ENCODE results near the gene CXCL13. TPM values are rescaled to one million over a fixed set of nuclear protein-coding genes. Genes with fewer than 3 reads are reported as not detected.

CXCL13 gene
- total RNA-seq, 4 donors from 2014 or later, result 3.4 to 14.9 TPM; not detected in 2

DNA sequence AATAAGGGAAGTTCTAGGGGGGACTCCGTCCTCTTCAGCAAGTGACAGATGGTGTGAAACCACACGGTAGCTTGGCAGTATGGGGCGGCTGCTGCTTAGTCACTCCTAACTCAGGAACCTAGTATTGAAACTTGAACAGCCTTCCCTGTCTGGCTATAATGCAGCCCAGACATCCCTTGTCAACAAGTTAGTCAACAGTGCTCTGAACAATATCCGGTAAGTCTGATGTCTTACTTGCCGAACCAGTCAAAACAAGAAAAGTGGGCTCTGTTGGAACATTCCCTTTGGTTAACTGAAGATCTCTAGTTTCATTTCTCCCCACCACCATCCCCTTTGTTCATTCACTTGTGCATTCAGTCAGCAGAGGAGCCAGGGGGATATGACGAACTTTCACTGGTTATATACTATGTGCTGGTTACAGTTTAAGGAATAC lies 18.7 kb upstream of the CXCL13 start:
- intact Hi-C loops (cut with DNase I; ENCODE audit: low total_unique reads), result no loop called here

DNA sequence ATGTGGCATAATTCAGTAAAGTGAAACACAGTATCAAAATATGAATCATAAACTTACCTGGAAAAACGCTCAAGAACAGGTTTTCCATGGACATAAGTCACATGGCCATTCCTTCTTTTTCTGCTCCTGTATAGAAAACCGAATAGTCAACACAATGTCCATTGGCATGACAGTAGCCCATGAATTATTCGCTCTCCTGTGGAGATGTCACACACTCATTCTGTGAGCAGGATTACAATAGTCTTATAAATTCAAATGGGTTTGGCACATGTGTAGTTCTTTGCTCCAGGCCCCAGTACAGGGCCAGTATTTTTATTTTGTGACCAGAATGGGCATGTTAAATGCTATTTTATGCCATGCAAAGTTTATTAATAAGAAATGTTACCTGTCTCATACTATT lies 15.1 kb upstream of the CXCL13 start:
- intact Hi-C loops (cut with DNase I; ENCODE audit: low total_unique reads) (no loop called here), in situ Hi-C loops (cut with MboI; ENCODE audit: low pct_ligation_motif_present in 1 of 4, low pct_unique_long_range_greater_than_20kb in 1 of 4, low sequenced_read_pairs in 3 of 4) (loop anchor here in 1 of 4 donors (25.0 kb wide), 1 partner anchor 128 kb away; no protein-coding TSS in a partner anchor)
- H3K4me3 ChIP-seq, result no peak overlapping the region
- H3K27ac ChIP-seq, result no peak overlapping the region
- H3K27me3 ChIP-seq, result no peaks in the 10 kb centered on the region
- WGBS, 2 donors (ENCODE audit: low coverage in 1 of 2), result 78% methylated on average over 3 of the region's 3 CpGs
- TF ChIP-seq, protein P1, sequence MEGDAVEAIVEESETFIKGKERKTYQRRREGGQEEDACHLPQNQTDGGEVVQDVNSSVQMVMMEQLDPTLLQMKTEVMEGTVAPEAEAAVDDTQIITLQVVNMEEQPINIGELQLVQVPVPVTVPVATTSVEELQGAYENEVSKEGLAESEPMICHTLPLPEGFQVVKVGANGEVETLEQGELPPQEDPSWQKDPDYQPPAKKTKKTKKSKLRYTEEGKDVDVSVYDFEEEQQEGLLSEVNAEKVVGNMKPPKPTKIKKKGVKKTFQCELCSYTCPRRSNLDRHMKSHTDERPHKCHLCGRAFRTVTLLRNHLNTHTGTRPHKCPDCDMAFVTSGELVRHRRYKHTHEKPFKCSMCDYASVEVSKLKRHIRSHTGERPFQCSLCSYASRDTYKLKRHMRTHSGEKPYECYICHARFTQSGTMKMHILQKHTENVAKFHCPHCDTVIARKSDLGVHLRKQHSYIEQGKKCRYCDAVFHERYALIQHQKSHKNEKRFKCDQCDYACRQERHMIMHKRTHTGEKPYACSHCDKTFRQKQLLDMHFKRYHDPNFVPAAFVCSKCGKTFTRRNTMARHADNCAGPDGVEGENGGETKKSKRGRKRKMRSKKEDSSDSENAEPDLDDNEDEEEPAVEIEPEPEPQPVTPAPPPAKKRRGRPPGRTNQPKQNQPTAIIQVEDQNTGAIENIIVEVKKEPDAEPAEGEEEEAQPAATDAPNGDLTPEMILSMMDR (IDR thresholded peaks at IDR 0.05), result no peak
- TF ChIP-seq EP300 (IDR thresholded peaks at IDR 0.05; ENCODE audit: low read depth) (no peak), POLR2AphosphoS5 (IDR thresholded peaks at IDR 0.05) (no peak), POLR2A (IDR thresholded peaks at IDR 0.05) (no peak)
- H3K4me1 ChIP-seq, result no peaks in the 10 kb centered on the region
- no peaks in the 10 kb centered on the region for H3K36me3 ChIP-seq
- no peak for DNase-seq
- H3K9me3 ChIP-seq, result no peaks in the 10 kb centered on the region

More for the DNA sequence above, 18.7 kb upstream of the CXCL13 start:
- Histone ChIP-seq H3K9me3 (no peaks in the 10 kb centered on the region), H3K27me3 (no peaks in the 10 kb centered on the region), H3K4me1 (no peaks in the 10 kb centered on the region), H3K4me3 (no peak overlapping the region), H3K36me3 (no peaks in the 10 kb centered on the region), H3K27ac (no peak overlapping the region)
- peak; percentile 15 for DNase-seq
- 58 to 74% methylated on average over 3 to 6 of the region's 6 CpGs for WGBS, 2 donors (ENCODE audit: low coverage in 1 of 2)
- in situ Hi-C loops (cut with MboI; ENCODE audit: low pct_ligation_motif_present in 1 of 4, low pct_unique_long_range_greater_than_20kb in 1 of 4, low sequenced_read_pairs in 3 of 4), result loop anchor here in 1 of 4 donors (25.0 kb wide), 1 partner anchor 125 kb away; no protein-coding TSS in a partner anchor
- TF ChIP-seq EP300 (IDR thresholded peaks at IDR 0.05; ENCODE audit: low read depth), result no peak

DNA sequence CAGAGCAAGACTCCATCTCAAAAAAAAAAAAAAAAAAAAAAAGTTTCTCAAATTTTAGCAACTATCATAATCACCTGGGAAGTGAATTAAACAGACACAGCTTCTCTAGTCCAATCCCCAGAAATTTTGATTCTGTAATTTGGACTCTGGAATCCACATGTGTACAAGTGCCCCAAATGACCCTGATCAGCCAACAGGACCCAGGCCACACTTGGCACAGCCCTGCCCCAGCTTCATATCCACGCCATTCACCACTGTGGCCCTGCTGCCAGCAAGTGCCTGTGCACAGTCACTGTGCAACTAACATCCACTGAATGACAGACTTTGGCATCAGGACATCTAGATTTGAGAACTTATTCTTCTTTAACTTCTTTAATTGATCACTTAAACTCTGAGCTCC lies 14.1 kb upstream of the CXCL13 start:
- Histone ChIP-seq H3K36me3 (no peaks in the 10 kb centered on the region), H3K27me3 (no peaks in the 10 kb centered on the region), H3K4me1 (no peaks in the 10 kb centered on the region), H3K4me3 (no peak overlapping the region), H3K9me3 (no peaks in the 10 kb centered on the region), H3K27ac (no peak overlapping the region)
- DNase-seq, result no peak
- intact Hi-C loops (cut with DNase I; ENCODE audit: low total_unique reads), result no loop called here
- in situ Hi-C loops (cut with MboI; ENCODE audit: low pct_ligation_motif_present in 1 of 4, low pct_unique_long_range_greater_than_20kb in 1 of 4, low sequenced_read_pairs in 3 of 4), result loop anchor here in 1 of 4 donors (25.0 kb wide), 1 partner anchor 129 kb away; no protein-coding TSS in a partner anchor
- 95 to 100% methylated on average over 1 of the region's 1 CpG for WGBS, 2 donors (ENCODE audit: low coverage in 1 of 2)
- TF ChIP-seq, protein P1 (IDR thresholded peaks at IDR 0.05), result no peak
- TF ChIP-seq EP300 (IDR thresholded peaks at IDR 0.05; ENCODE audit: low read depth) (no peak), POLR2A (IDR thresholded peaks at IDR 0.05) (no peak), POLR2AphosphoS5 (IDR thresholded peaks at IDR 0.05) (no peak)

DNA sequence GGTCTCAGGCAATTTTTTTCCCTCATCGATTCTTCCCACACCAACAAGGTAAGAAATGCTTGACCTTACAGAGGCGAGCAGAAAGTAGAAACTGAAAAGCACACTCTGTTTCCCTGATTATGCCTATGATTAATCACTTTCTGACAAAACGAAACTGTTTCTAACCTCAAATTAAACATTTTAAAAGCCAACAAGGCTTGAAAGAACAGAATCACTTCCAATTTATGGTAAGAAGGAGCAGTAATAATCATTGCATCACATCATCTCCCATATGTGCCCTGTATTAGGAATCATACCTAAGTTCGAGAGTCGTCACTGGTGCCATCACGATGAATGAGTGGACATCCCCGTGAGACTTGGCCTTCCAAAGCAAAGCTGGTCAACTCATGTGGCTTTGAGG lies 12.5 kb upstream of the CXCL13 start:
- Histone ChIP-seq H3K27ac (no peak overlapping the region), H3K36me3 (no peaks in the 10 kb centered on the region), H3K27me3 (no peaks in the 10 kb centered on the region), H3K4me1 (no peaks in the 10 kb centered on the region), H3K9me3 (no peaks in the 10 kb centered on the region), H3K4me3 (no peak overlapping the region)
- TF ChIP-seq, protein P1 (IDR thresholded peaks at IDR 0.05), result no peak
- TF ChIP-seq POLR2A (IDR thresholded peaks at IDR 0.05) (no peak), EP300 (IDR thresholded peaks at IDR 0.05; ENCODE audit: low read depth) (no peak), POLR2AphosphoS5 (IDR thresholded peaks at IDR 0.05) (no peak)
- DNase-seq, result no peak
- intact Hi-C loops (cut with DNase I; ENCODE audit: low total_unique reads) (no loop called here), in situ Hi-C loops (cut with MboI; ENCODE audit: low pct_ligation_motif_present in 1 of 4, low pct_unique_long_range_greater_than_20kb in 1 of 4, low sequenced_read_pairs in 3 of 4) (loop anchor here in 1 of 4 donors (25.0 kb wide), 1 partner anchor 131 kb away; no protein-coding TSS in a partner anchor)
- 58 to 63% methylated on average over 7 of the region's 7 CpGs for WGBS, 2 donors (ENCODE audit: low coverage in 1 of 2)

DNA sequence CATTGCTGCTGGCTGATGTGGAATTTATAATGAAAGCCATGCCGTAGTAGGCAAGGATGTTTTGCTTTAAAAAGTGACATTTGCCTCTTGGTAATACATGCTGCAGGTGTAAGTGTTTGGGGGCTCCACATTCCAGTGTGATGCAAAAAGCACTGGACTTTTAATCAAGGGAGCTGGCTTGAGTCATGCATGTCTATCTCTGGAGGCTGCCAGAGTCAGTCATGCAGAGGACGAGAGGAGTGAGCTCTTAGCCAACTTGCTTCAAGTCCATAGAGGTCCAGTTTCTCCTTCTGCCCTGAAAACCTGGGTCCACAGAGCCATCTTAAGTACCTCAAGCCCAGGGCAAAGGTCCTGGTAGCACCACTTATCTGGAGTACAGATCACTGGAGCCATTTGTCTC lies 11.6 kb upstream of the CXCL13 start:
- no peak for DNase-seq
- Histone ChIP-seq H3K9me3 (no peaks in the 10 kb centered on the region), H3K36me3 (no peaks in the 10 kb centered on the region), H3K4me1 (no peaks in the 10 kb centered on the region), H3K4me3 (no peak overlapping the region), H3K27ac (no peak overlapping the region), H3K27me3 (no peaks in the 10 kb centered on the region)
- 71 to 84% methylated on average over 1 to 2 of the region's 2 CpGs for WGBS, 2 donors (ENCODE audit: low coverage in 1 of 2)
- in situ Hi-C loops (cut with MboI; ENCODE audit: low pct_ligation_motif_present in 1 of 4, low pct_unique_long_range_greater_than_20kb in 1 of 4, low sequenced_read_pairs in 3 of 4) (loop anchor here in 1 of 4 donors (25.0 kb wide), 1 partner anchor 132 kb away; no protein-coding TSS in a partner anchor), intact Hi-C loops (cut with DNase I; ENCODE audit: low total_unique reads) (no loop called here)
- TF ChIP-seq POLR2AphosphoS5 (IDR thresholded peaks at IDR 0.05), result no peak
- TF ChIP-seq EP300 (IDR thresholded peaks at IDR 0.05; ENCODE audit: low read depth), result no peak
- TF ChIP-seq POLR2A (IDR thresholded peaks at IDR 0.05), result no peak
- TF ChIP-seq, protein P1 (IDR thresholded peaks at IDR 0.05), result no peak

Data from transverse colon (tissue), 4 donors.